ENCODE data around the gene FKBP2.

Gene FKBP2

GRCh38 chr11:64290352-64291261 is 49.7 kb downstream of the FKBP2 start:
- H3K9ac ChIP-seq (ENCODE audit: low read length), result no peak overlapping the region
- peak overlapping the region; percentile 50 for H3K4me3 ChIP-seq (ENCODE audit: low read depth, low read length)

GRCh38 chr11:64291262-64291751 is 50.4 kb downstream of the FKBP2 start, which contains the start of gene KCNK4:
TSS of gene KCNK4 (plus strand) at chr11:64291302. CDS start at chr11:64293019, 1,717 bp downstream.
- Histone ChIP-seq H3K9ac (ENCODE audit: low read length) (no peak within 1 kb of the TSS), H3K27me3 (ENCODE audit: control insufficient read depth, insufficient read depth, low read length) (peaks cover 82% of the 10 kb centered on the region), H3K9me3 (ENCODE audit: control insufficient read depth, insufficient read depth, low read depth, low read length) (no peaks in the 10 kb centered on the region), H3K36me3 (ENCODE audit: control insufficient read depth, insufficient read depth, low read length) (0 out of 2 replicates have a peak, but pooled peaks cover 2% of the 10 kb centered on the region), H3K4me3 (ENCODE audit: low read depth, low read length) (peak within 1 kb of the TSS; percentile 50), H3K4me1 (ENCODE audit: control insufficient read depth, insufficient read depth, low read length) (peaks cover 6% of the 10 kb centered on the region; the same call in 1 of the 2 replicates), H3K27ac (ENCODE audit: low read depth, low read length) (no peak within 1 kb of the TSS)

More at GRCh38 chr11:64290352-64291261, 49.7 kb downstream of the FKBP2 start:
- Histone ChIP-seq H3K9me3 (ENCODE audit: control insufficient read depth, insufficient read depth, low read depth, low read length) (no peaks in the 10 kb centered on the region), H3K36me3 (ENCODE audit: control insufficient read depth, insufficient read depth, low read length) (0 out of 2 replicates have a peak, but pooled peaks cover 2% of the 10 kb centered on the region), H3K27ac (ENCODE audit: low read depth, low read length) (no peak overlapping the region), H3K4me1 (ENCODE audit: control insufficient read depth, insufficient read depth, low read length) (peaks cover 9% of the 10 kb centered on the region; the same call in 1 of the 2 replicates), H3K27me3 (ENCODE audit: control insufficient read depth, insufficient read depth, low read length) (peaks cover 75% of the 10 kb centered on the region)

GRCh38 chr11:64291752-64292459 is 51.0 kb downstream of the FKBP2 start:
- H3K9ac ChIP-seq (ENCODE audit: low read length), result no peak overlapping the region
- peak overlapping the region; percentile 50 for H3K4me3 ChIP-seq (ENCODE audit: low read depth, low read length)
- peaks cover 88% of the 10 kb centered on the region for H3K27me3 ChIP-seq (ENCODE audit: control insufficient read depth, insufficient read depth, low read length)
- H3K4me1 ChIP-seq (ENCODE audit: control insufficient read depth, insufficient read depth, low read length), result 0 out of 2 replicates have a peak, but pooled peaks cover 4% of the 10 kb centered on the region
- H3K9me3 ChIP-seq (ENCODE audit: control insufficient read depth, insufficient read depth, low read depth, low read length), result no peaks in the 10 kb centered on the region
- H3K27ac ChIP-seq (ENCODE audit: low read depth, low read length), result no peak overlapping the region
- H3K36me3 ChIP-seq (ENCODE audit: control insufficient read depth, insufficient read depth, low read length), result 0 out of 2 replicates have a peak, but pooled peaks cover 2% of the 10 kb centered on the region

- Histone ChIP-seq H3K27ac (ENCODE audit: low read depth, low read length) (no peak overlapping the region), H3K9me3 (ENCODE audit: control insufficient read depth, insufficient read depth, low read depth, low read length) (no peaks in the 10 kb centered on the region), H3K4me1 (ENCODE audit: control insufficient read depth, insufficient read depth, low read length) (0 out of 2 replicates have a peak, but pooled peaks cover 4% of the 10 kb centered on the region), H3K36me3 (ENCODE audit: control insufficient read depth, insufficient read depth, low read length) (0 out of 2 replicates have a peak, but pooled peaks cover 2% of the 10 kb centered on the region), H3K27me3 (ENCODE audit: control insufficient read depth, insufficient read depth, low read length) (peaks cover 95% of the 10 kb centered on the region), H3K9ac (ENCODE audit: low read length) (peak overlapping the region; percentile 16), H3K4me3 (ENCODE audit: low read depth, low read length) (peak overlapping the region; percentile 50)
Observed at GRCh38 chr11:64292460-64293254, 51.8 kb downstream of the FKBP2 start.

Data from HUES6 (cell line).